BJ (cell line): ENCODE data around the gene GPC6. TPM values are rescaled to one million over a fixed set of nuclear protein-coding genes. Genes with fewer than 3 reads are reported as not detected.

Source experiments
- CTCF ChIA-PET: fragments of 350-600 bp; formaldehyde crosslinking; extraction: SDS; loops from one replicate; lab custom pipeline; 2021; ENCODE audit warnings: antibody characterized with exemption, inconsistent platforms; lab: Yijun Ruan, JAX
- POLR2A ChIA-PET: fragments of 300-600 bp; sonication (Branson Sonifier 250); formaldehyde crosslinking; extraction: SDS; loops from one replicate; lab custom pipeline; 2021; ENCODE audit warnings: antibody characterized with exemption; lab: Charles Lee
- DNase-seq: peaks from one replicate; pipeline ENCODE4 v3.0.0-alpha.2; 2011; ENCODE audit warnings: low read depth
- H3K27me3 ChIP-seq: 2 replicates; pipeline ENCODE4 v1.6.0; 2011; ENCODE audit warnings: low read length; ENCODE audit not compliant: control insufficient read depth, insufficient read depth
- H3K36me3 ChIP-seq: 2 replicates; pipeline ENCODE4 v1.5.1; 2011; ENCODE audit warnings: low read length; ENCODE audit not compliant: control insufficient read depth, insufficient read depth
- H3K4me3 ChIP-seq: 2 replicates; pipeline ENCODE4 v1.5.1; 2011; ENCODE audit warnings: low read depth, mild to moderate bottlenecking, control low read depth, low read length
- polyA plus RNA-seq: library from polyadenylated mRNA; depleted of rRNA; stranded (reverse); fragments of >200 nt; gene quantifications from 2 replicates; pipeline ENCODE4 v1.2.3, GENCODE V29; 2011
- TF ChIP-seq, protein P1 (sequence below): IDR thresholded peaks from 2 replicates; pipeline ENCODE4 v1.5.1; 2011; ENCODE audit warnings: low read depth, mild to moderate bottlenecking, control low read depth, inconsistent platforms, low read length, moderate library complexity; ENCODE audit not compliant: insufficient read depth

GPC6 gene
- polyA plus RNA-seq, 1 experiment, result 23.0 TPM

GRCh38 chr13:93806861-93807260 lies 580.3 kb downstream of the GPC6 start:
- CTCF ChIA-PET, result no interaction called here
- TF ChIP-seq, protein P1, sequence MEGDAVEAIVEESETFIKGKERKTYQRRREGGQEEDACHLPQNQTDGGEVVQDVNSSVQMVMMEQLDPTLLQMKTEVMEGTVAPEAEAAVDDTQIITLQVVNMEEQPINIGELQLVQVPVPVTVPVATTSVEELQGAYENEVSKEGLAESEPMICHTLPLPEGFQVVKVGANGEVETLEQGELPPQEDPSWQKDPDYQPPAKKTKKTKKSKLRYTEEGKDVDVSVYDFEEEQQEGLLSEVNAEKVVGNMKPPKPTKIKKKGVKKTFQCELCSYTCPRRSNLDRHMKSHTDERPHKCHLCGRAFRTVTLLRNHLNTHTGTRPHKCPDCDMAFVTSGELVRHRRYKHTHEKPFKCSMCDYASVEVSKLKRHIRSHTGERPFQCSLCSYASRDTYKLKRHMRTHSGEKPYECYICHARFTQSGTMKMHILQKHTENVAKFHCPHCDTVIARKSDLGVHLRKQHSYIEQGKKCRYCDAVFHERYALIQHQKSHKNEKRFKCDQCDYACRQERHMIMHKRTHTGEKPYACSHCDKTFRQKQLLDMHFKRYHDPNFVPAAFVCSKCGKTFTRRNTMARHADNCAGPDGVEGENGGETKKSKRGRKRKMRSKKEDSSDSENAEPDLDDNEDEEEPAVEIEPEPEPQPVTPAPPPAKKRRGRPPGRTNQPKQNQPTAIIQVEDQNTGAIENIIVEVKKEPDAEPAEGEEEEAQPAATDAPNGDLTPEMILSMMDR, result no peak
- no peak for DNase-seq
- no peaks in the 10 kb centered on the region for H3K27me3 ChIP-seq
- POLR2A ChIA-PET, result no interaction called here
- no peaks in the 10 kb centered on the region for H3K36me3 ChIP-seq
- H3K4me3 ChIP-seq, result no peak overlapping the region

GRCh38 chr13:93810264-93810663 lies 583.7 kb downstream of the GPC6 start:
- H3K36me3 ChIP-seq, result no peaks in the 10 kb centered on the region
- ChIA-PET POLR2A (no interaction called here), CTCF (no interaction called here)
- H3K27me3 ChIP-seq, result no peaks in the 10 kb centered on the region
- DNase-seq, result no peak
- H3K4me3 ChIP-seq, result no peak overlapping the region
- TF ChIP-seq, protein P1, result no peak

- TF ChIP-seq, protein P1, result no peak
- CTCF ChIA-PET, result no interaction called here
Measured at GRCh38 chr13:93811071-93811737, 584.6 kb downstream of the GPC6 start.

DNA sequence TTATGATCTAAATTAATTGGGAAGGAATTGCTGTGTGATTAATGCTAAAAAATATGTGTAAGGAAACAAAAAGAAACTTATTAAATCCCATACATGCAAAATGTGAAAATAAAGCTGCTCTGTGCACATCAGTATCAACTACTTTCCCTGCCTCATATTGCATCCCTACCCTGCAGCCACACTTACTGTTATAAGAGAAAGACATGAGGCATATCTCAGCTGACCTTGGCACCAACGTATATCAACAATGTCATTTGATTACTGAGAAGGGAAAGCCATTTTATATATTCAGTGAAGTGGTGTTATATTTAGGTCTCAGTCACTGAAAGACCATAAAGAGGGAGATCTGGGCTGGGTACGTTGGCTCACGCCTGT lies 585.1 kb downstream of the GPC6 start:
- POLR2A ChIA-PET, result no interaction called here
- CTCF ChIA-PET, result no interaction called here
- Histone ChIP-seq H3K27me3 (no peaks in the 10 kb centered on the region), H3K36me3 (no peaks in the 10 kb centered on the region), H3K4me3 (no peak overlapping the region)
- DNase-seq, result no peak
- TF ChIP-seq, protein P1, result no peak

More at GRCh38 chr13:93811071-93811737, 584.6 kb downstream of the GPC6 start:
- no peaks in the 10 kb centered on the region for H3K36me3 ChIP-seq
- H3K27me3 ChIP-seq, result no peaks in the 10 kb centered on the region
- POLR2A ChIA-PET, result no interaction called here
- no peak for DNase-seq
- H3K4me3 ChIP-seq, result no peak overlapping the region

GRCh38 chr13:93814658-93815057 lies 588.1 kb downstream of the GPC6 start:
- ChIA-PET CTCF (no interaction called here), POLR2A (no interaction called here)
- Histone ChIP-seq H3K36me3 (no peaks in the 10 kb centered on the region), H3K4me3 (no peak overlapping the region), H3K27me3 (no peaks in the 10 kb centered on the region)
- no peak for DNase-seq
- TF ChIP-seq, protein P1, result no peak
